ENCODE measurements around the gene NSUN5.

DNA sequence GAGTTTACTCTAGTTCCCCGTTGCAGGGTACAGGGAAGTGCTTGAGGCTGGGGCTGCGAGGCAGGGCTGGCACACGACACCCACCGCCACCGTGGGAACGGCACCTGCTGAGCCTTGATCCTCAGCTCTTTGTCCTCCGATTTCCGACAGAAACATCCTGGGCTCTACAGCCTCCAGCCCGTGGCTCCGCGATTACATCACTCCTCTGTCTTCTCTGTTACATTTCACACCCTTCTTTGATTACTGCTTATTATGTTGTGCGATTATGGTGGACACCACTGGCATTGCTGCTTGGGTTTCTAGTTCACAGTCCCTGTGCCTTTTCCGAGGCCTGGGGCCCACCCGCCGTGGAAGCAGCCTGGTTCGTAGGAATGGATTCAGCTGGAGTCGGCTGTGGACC lies 46.2 kb upstream of the NSUN5 start:
- TF ChIP-seq, protein P1, sequence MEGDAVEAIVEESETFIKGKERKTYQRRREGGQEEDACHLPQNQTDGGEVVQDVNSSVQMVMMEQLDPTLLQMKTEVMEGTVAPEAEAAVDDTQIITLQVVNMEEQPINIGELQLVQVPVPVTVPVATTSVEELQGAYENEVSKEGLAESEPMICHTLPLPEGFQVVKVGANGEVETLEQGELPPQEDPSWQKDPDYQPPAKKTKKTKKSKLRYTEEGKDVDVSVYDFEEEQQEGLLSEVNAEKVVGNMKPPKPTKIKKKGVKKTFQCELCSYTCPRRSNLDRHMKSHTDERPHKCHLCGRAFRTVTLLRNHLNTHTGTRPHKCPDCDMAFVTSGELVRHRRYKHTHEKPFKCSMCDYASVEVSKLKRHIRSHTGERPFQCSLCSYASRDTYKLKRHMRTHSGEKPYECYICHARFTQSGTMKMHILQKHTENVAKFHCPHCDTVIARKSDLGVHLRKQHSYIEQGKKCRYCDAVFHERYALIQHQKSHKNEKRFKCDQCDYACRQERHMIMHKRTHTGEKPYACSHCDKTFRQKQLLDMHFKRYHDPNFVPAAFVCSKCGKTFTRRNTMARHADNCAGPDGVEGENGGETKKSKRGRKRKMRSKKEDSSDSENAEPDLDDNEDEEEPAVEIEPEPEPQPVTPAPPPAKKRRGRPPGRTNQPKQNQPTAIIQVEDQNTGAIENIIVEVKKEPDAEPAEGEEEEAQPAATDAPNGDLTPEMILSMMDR (IDR thresholded peaks at IDR 0.05; ENCODE audit: poor library complexity, severe bottlenecking), result no peak
- TF ChIP-seq POLR2AphosphoS5 (IDR thresholded peaks at IDR 0.05) (no peak), MXI1 (conservative IDR thresholded peaks at IDR 0.05; ENCODE audit: poor library complexity, severe bottlenecking) (no peak), RAD21 (conservative IDR thresholded peaks at IDR 0.05) (no peak), SMC3 (conservative IDR thresholded peaks at IDR 0.05; ENCODE audit: poor library complexity) (no peak), EZH2 (IDR thresholded peaks at IDR 0.05; ENCODE audit: borderline replicate concordance, insufficient read depth, low read length, poor library complexity, severe bottlenecking) (no peak), EP300 (conservative IDR thresholded peaks at IDR 0.05; ENCODE audit: poor library complexity, severe bottlenecking) (no peak)
- TF ChIP-seq, protein P2, sequence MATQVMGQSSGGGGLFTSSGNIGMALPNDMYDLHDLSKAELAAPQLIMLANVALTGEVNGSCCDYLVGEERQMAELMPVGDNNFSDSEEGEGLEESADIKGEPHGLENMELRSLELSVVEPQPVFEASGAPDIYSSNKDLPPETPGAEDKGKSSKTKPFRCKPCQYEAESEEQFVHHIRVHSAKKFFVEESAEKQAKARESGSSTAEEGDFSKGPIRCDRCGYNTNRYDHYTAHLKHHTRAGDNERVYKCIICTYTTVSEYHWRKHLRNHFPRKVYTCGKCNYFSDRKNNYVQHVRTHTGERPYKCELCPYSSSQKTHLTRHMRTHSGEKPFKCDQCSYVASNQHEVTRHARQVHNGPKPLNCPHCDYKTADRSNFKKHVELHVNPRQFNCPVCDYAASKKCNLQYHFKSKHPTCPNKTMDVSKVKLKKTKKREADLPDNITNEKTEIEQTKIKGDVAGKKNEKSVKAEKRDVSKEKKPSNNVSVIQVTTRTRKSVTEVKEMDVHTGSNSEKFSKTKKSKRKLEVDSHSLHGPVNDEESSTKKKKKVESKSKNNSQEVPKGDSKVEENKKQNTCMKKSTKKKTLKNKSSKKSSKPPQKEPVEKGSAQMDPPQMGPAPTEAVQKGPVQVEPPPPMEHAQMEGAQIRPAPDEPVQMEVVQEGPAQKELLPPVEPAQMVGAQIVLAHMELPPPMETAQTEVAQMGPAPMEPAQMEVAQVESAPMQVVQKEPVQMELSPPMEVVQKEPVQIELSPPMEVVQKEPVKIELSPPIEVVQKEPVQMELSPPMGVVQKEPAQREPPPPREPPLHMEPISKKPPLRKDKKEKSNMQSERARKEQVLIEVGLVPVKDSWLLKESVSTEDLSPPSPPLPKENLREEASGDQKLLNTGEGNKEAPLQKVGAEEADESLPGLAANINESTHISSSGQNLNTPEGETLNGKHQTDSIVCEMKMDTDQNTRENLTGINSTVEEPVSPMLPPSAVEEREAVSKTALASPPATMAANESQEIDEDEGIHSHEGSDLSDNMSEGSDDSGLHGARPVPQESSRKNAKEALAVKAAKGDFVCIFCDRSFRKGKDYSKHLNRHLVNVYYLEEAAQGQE (IDR thresholded peaks at IDR 0.05; ENCODE audit: borderline replicate concordance), result no peak
